HEK293T (cell line): ENCODE results near the gene SEMG2.

ENCODE experiments used
- CTCF ChIA-PET: fragments of 350-600 bp; formaldehyde crosslinking; extraction: SDS; loops from one replicate; lab custom pipeline; 2021; ENCODE audit warnings: antibody characterized with exemption, inconsistent platforms; lab: Yijun Ruan, JAX
- POLR2A ChIA-PET: fragments of 350-600 bp; formaldehyde crosslinking; extraction: SDS; loops from one replicate; lab custom pipeline; 2020; ENCODE audit warnings: antibody characterized with exemption, inconsistent platforms; lab: Yijun Ruan, JAX
- DNase-seq: peaks from one replicate; pipeline ENCODE4 v3.0.0; 2012; ENCODE audit warnings: mixed read lengths; ENCODE audit errors: extremely low spot score
- ARNT ChIP-seq: fragments of 450-650 bp; IDR thresholded peaks from 2 replicates; pipeline ENCODE4 v1.6.1; 2017; ENCODE audit warnings: mild to moderate bottlenecking
- BHLHE40 ChIP-seq: fragments of 450-650 bp; IDR thresholded peaks from 2 replicates; pipeline ENCODE4 v1.6.1; 2016; ENCODE audit warnings: mild to moderate bottlenecking, moderate library complexity, borderline replicate concordance
- CTBP1 ChIP-seq: fragments of 450-650 bp; IDR thresholded peaks from 2 replicates; pipeline ENCODE4 v1.6.1; 2016; ENCODE audit warnings: borderline replicate concordance
- ELF4 ChIP-seq: fragments of 450-650 bp; IDR thresholded peaks from 2 replicates; pipeline ENCODE4 v1.6.1; 2017; ENCODE audit warnings: antibody characterized with exemption
- FOXA1 ChIP-seq: fragments of 450-650 bp; IDR thresholded peaks from 2 replicates; pipeline ENCODE4 v1.6.1; 2016; ENCODE audit warnings: mild to moderate bottlenecking
- FOXK2 ChIP-seq: fragments of 450-650 bp; IDR thresholded peaks from 2 replicates; pipeline ENCODE4 v1.6.1; 2016; ENCODE audit warnings: mild to moderate bottlenecking
- FOXM1 ChIP-seq: fragments of 450-650 bp; IDR thresholded peaks from 2 replicates; pipeline ENCODE4 v1.6.1; 2017; ENCODE audit warnings: mild to moderate bottlenecking, borderline replicate concordance
- HDGF ChIP-seq: fragments of 450-650 bp; IDR thresholded peaks from 2 replicates; pipeline ENCODE4 v1.6.1; 2017; ENCODE audit warnings: antibody characterized with exemption, borderline replicate concordance
- L3MBTL2 ChIP-seq: fragments of 450-650 bp; conservative IDR thresholded peaks from 2 replicates; pipeline ENCODE4 v1.6.1; 2016; ENCODE audit warnings: mild to moderate bottlenecking
- LEF1 ChIP-seq: fragments of 450-650 bp; IDR thresholded peaks from 2 replicates; pipeline ENCODE4 v1.6.1; 2017; ENCODE audit warnings: mild to moderate bottlenecking, borderline replicate concordance
- NFRKB ChIP-seq: fragments of 450-650 bp; IDR thresholded peaks from 2 replicates; pipeline ENCODE4 v1.6.1; 2016; ENCODE audit warnings: mild to moderate bottlenecking, moderate library complexity
- SP1 ChIP-seq: fragments of 450-650 bp; IDR thresholded peaks from 2 replicates; pipeline ENCODE4 v1.6.1; 2017
- SUZ12 ChIP-seq: fragments of 450-650 bp; IDR thresholded peaks from 2 replicates; pipeline ENCODE4 v1.6.1; 2016; ENCODE audit warnings: mild to moderate bottlenecking
- TARDBP ChIP-seq: fragments of 450-650 bp; IDR thresholded peaks from 2 replicates; pipeline ENCODE4 v1.6.1; 2016
- ZNF384 ChIP-seq: fragments of 450-650 bp; IDR thresholded peaks from 2 replicates; pipeline ENCODE4 v1.6.1; 2016
- TF ChIP-seq, protein P1 (sequence below): fragments of 450-650 bp; IDR thresholded peaks from 2 replicates; pipeline ENCODE4 v1.6.1; 2016

Gene SEMG2

DNA sequence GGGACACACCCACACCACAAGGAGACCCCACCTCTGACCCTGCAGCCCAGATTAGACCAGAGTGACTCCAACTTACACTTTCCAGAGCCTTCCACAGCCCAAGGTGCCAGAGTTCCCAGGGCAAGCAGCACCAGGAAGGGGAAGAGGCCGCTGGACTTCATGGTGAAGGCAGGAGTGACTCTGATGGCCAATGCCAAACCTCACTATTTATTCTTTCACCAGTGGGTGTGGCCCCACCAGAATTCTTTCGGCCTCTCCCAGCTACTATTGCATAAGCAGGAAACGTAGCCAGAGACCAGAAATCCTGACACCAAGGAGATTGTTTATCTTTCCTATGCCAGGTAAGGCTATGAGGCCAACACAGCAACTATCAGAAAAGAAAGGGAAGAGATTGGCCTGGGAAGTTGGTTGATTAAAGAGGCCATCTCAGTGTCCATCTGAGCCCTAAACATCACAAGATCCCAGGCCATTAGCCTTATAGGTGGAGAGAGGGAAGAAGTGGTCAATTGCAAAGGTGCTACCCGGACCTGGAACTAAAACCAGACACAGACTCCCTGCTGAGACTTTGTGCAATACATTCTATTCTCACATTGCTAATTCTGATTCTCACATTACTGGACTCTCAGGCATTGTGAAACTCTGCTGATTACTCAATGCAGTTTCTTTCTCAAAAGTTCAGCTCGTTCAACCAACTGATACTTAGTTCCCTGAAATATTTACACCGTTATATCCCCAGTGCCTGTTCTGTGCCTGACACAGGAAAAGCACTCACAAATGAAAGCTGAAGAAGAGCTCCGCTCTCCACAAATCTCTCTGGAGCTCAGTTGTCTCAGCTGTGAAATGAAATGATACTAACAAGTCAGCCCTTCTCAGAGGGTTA, 33.5 kb downstream of the SEMG2 start, which contains the start of gene SLPI:
Gene SLPI (minus strand): TSS at position 182 of the 880 bp plus-strand sequence. CDS start 21 bp downstream, at position 161.
- CTCF ChIA-PET: no interaction called here
- no peak for DNase-seq
- POLR2A ChIA-PET: no interaction called here

DNA sequence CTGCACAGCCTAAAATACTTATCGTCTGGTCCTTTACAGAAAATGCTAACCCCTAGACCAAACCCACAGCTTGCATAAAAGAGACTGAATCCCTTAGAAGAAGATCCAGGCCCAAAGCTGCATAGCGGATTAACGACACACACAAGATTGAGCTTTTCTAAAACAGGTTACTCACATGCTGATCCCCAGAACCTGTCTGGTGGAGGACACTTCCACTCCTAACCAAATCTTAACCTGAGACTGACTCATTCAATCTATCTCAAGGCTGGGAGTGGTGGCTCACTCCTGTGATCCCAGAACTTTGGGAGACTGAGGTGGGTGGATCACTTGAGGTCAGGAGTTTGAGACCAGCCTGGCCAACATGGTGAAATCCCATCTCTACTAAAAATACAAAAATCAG, 36.0 kb downstream of the SEMG2 start:
- POLR2A ChIA-PET: no interaction called here
- CTCF ChIA-PET: no interaction called here
- no peak for DNase-seq
- TF ChIP-seq FOXK2: no peak
- TF ChIP-seq BHLHE40: no peak
- TF ChIP-seq SP1: no peak
- TF ChIP-seq, protein P1, sequence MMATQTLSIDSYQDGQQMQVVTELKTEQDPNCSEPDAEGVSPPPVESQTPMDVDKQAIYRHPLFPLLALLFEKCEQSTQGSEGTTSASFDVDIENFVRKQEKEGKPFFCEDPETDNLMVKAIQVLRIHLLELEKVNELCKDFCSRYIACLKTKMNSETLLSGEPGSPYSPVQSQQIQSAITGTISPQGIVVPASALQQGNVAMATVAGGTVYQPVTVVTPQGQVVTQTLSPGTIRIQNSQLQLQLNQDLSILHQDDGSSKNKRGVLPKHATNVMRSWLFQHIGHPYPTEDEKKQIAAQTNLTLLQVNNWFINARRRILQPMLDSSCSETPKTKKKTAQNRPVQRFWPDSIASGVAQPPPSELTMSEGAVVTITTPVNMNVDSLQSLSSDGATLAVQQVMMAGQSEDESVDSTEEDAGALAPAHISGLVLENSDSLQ: no peak
- no peak for TF ChIP-seq FOXA1
- no peak for TF ChIP-seq ARNT
- no peak for TF ChIP-seq ZNF384
- no peak for TF ChIP-seq NFRKB
- TF ChIP-seq ELF4: no peak
- no peak for TF ChIP-seq TARDBP
- no peak for TF ChIP-seq FOXM1
- no peak for TF ChIP-seq LEF1

More for the DNA sequence above, 33.5 kb downstream of the SEMG2 start, which contains the start of gene SLPI:
- no peak for TF ChIP-seq CTBP1
- no peak for TF ChIP-seq SUZ12
- no peak for TF ChIP-seq HDGF
- TF ChIP-seq FOXK2: no peak
- no peak for TF ChIP-seq BHLHE40
- TF ChIP-seq NFRKB: no peak
- no peak for TF ChIP-seq ELF4

DNA sequence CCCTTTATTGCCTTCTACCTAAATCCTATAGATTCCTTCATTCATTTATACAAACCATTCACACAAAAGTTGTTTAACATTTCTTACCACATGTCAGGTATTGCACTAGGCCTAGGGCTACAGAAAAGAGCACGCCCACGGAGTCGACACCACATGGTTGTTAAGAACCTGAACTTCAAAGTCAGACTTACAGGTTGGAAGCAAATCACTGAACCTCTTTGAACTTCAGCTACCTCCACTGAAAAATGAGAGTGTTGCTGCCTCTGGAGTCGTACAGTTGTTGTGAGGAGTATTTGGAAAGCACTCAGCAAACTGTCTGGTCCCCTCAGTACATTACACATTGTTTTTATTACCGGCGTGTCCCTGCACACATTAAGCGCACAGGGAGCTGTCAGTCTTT, 36.5 kb downstream of the SEMG2 start:
- no peak for DNase-seq
- ChIA-PET POLR2A (no interaction called here), CTCF (no interaction called here)
- no peak for TF ChIP-seq HDGF
- no peak for TF ChIP-seq FOXK2
- TF ChIP-seq, protein P1: no peak
- no peak for TF ChIP-seq SP1
- TF ChIP-seq LEF1: no peak
- TF ChIP-seq ARNT: no peak

DNA sequence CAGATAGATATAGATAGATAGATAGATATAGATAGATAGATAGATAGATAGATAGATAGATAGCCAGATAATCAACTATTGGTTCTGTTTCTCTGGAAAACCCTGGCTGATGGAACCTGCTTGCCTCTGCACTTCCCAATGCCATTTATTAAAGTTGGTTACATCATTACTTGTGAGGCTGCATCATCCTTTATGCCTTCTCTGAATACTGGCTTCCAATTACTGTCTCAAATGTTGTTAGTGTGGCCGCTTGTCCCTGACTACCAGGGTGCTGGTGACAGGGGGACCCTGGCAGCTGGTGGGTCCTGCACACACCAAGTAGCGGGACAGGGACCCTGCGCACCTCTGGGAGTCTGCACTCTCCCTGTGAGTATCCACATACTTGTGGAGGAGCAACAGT, 37.1 kb downstream of the SEMG2 start:
- no peak for TF ChIP-seq ELF4
- no peak for DNase-seq
- CTCF ChIA-PET: interaction anchor here (0.6 kb wide), 1 partner anchor 918 kb away, joined by 3 read pairs; no protein-coding TSS in a partner anchor
- POLR2A ChIA-PET: no interaction called here

DNA sequence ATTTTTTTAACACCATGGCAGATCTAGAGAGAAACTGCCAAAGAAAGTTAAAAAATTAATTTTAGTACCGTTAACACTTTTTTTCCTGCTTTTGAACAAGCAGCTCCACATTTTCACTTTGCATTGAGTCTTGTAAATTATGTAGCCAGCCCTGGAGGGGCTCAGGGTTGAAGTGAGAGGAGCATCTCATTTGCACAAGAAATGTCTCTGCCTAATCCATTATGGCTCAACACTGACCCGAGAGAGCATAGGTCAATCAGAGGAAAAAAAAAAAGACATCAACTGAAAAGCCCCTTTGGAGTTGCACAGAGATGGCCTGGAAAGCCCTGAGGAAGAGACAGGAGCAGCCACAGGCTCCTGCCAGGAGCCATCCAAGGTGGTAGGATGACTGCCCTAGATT, 37.5 kb downstream of the SEMG2 start:
- ChIA-PET POLR2A (no interaction called here), CTCF (interaction anchor here (0.6 to 1.2 kb wide), 2 partner anchors 36 to 918 kb away, joined by 3 read pairs; no protein-coding TSS in a partner anchor)
- no peak for DNase-seq
- TF ChIP-seq ZNF384: no peak
- TF ChIP-seq FOXM1: no peak
- TF ChIP-seq TARDBP: no peak
- TF ChIP-seq CTBP1: no peak
- no peak for TF ChIP-seq SUZ12
- no peak for TF ChIP-seq L3MBTL2
- TF ChIP-seq ARNT: no peak
- TF ChIP-seq, protein P1: no peak
- no peak for TF ChIP-seq FOXK2
- TF ChIP-seq BHLHE40: no peak
- no peak for TF ChIP-seq ELF4
- no peak for TF ChIP-seq FOXA1
- no peak for TF ChIP-seq LEF1
- TF ChIP-seq HDGF: no peak
- no peak for TF ChIP-seq NFRKB
- TF ChIP-seq SP1: no peak

DNA sequence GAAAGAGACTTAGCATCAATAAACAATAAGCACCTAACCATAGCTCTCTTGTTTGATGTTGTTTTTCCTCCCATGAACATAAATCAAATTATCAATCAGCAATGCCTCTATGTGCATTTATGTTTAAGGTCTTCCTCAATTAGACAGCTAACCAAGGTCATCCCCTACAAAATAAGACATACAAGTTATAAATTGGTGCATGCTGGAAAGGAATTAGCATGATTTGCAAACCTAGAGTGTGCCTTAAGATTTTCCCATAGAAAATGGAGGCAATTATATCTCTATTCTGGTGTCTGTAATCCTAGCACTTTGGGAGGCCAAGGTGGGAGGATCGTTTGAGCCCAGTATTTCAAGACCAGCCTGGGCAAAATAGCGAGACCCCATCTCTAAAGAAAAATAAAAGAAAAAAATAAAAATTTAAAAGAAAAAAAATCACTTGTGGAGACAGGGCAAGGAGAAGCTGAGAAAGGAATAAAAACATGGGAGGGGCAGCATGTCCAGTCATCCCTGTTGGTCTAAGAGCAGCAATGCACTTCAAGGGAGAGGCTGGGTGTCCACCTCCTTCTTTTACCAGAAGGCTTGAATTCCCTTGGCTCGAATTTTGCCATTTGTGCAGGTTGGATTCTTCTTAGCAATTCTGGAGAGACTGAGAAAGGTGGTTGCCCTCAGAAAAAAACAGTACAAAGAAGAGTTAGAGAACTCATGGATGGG, 42.5 kb downstream of the SEMG2 start:
- POLR2A ChIA-PET: no interaction called here
- TF ChIP-seq, protein P1: no peak
- TF ChIP-seq ELF4: no peak
- no peak for TF ChIP-seq FOXM1
- no peak for TF ChIP-seq LEF1
- no peak for TF ChIP-seq BHLHE40
- no peak for TF ChIP-seq ARNT
- TF ChIP-seq SUZ12: no peak
- no peak for TF ChIP-seq ZNF384
- no peak for TF ChIP-seq TARDBP
- no peak for TF ChIP-seq HDGF

More for the DNA sequence above, 42.5 kb downstream of the SEMG2 start:
- DNase-seq: no peak
- CTCF ChIA-PET: no interaction called here
